ENCODE data around the gene CRADD.
A peak's percentile ranks its signal among the peaks of the same experiment; 100 is the strongest.
"Not testable (repeated sequence)": the region's sequence is repeated elsewhere in the genome, so short reads cannot be mapped to it uniquely, and the experiment has no call there.

Gene CRADD

DNA sequence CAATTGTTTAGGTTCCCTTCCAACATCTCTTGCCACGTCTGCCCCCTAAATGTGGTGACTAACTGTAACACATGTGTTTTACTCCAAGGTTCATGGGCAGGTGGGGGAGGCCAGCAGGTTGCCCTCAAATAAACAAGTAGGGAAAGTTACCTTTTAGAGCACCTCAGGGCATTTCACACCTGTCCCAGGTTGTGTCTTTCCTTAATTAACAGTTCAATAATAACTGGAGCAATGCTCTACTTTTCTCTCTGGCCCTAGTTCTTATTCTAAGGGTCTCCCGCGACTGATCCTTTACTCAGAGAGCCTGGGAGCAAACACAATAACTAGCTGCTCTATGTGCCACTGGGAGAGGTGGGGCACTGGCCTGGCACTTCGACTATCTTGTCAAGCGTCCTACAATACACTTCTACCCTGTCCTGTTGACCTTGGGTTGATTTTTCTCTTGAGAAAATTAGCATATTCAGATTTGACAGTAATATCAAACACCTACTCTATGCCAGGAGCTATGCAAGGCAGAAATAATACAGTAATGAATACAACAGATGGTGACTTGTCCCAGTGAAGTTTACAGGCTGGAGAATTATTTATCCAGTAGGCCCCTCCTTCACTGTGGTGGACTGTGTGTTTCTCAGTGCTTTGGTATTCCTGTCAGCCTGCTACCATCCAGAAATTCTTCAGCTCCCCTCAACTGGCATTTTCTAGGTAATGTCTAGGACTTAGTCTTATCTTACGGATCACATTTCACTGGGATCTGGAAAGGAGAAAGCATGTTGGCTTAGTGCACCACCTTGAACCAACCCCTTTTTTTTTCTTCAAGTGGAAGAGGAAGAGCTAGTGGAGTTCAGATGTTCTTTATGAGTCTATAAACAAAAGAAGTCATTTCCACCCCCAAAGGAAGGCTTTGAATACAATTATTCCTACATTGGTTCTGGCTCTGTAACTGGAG lies 202.6 kb downstream of the CRADD start:
- no peak overlapping the region for H3K4me3 ChIP-seq (ENCODE audit: low read depth, low read length)
- peak; percentile 41 for DNase-seq (ENCODE audit: low read depth)

DNA sequence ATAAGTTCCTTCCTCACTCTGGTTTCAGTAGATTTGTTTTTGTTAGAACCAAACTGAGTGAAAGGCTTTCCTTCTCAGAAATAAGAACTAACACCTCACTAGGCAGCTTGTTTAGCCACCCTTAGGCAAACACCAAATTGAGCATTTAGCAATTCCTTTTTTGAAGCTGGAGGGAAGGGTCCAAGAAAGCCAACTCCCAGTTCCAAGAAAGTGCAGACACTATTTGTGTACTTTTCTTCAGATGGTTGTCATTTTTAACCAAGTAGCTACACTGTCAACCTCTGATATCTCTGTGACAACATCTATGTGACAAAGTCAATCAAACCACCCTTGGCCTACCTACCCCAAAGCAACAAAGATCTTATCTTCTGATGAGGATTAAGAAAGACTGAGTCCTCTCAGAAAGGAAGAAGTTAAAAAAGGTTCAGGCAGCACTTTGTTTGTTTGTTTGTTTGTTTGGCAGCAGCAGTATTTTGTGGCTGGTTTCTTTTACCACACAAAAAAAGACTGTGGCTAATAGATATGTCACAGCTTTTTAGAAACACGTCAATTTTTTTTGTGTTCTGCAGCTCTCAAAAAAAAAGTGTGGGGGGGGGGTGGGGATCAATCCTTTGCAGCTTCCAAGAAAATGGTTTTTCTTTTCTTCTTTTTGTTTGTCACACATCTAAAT lies 203.8 kb downstream of the CRADD start:
- no peak overlapping the region for H3K4me3 ChIP-seq (ENCODE audit: low read depth, low read length)
- DNase-seq (ENCODE audit: low read depth) = no peak

DNA sequence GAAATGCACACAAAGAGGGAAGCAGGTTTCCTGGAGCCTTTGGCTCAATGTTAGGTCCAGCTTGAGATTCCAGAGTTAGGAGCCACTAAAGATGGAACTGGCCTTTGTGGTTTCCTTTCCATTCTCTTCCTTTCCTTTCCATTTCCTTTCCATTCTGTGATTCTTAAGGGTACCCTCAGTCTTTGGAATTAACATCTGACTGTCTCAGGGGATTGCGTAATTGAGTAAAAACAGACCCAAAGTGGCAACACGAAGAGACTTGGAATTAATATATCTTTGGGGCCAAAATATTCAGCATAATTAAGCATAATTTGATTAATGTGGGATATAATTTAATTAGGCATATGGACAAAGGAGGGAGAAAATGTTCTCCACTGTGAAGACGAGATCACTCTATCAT lies 205.6 kb downstream of the CRADD start:
- DNase-seq (ENCODE audit: low read depth) = no peak

DNA sequence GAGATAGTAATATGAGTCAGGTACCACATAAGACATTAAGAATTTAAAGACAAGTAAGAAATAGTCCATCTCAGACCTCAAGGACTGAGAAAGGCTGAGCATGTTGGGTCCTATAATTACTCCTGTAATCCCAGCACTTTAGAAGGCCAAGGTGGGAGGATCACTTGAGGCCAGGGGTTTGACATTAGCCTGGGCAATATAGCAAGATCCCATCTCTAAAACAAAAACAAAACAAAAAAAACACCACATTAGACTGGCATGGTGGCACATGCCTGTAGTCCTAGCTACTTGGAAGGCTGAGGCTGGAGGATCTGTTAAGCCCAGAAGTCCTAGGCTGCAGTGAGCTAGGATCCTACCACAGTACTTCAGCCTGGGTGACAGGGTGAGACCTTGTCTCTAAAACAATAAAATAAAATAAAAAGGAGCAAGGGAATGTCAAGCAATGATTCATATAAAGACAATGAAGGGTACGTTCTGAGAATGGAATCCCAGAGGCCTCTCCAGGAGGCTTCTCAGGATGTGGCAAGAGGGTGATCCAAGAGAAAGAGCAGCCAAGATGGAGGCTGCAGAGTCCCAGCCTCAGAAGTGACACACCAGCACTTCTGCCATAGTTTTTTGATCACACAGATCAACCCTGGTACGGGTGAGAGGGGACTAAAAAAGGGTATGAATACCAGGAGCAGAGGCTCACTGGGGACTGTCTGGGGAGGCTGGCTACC lies 206.4 kb downstream of the CRADD start:
- DNase-seq (ENCODE audit: low read depth) = peak; percentile 69
- H3K4me3 ChIP-seq (ENCODE audit: low read depth, low read length) = no peak overlapping the region

More for the DNA sequence above, 205.6 kb downstream of the CRADD start:
- H3K4me3 ChIP-seq (ENCODE audit: low read depth, low read length) = no peak overlapping the region

DNA sequence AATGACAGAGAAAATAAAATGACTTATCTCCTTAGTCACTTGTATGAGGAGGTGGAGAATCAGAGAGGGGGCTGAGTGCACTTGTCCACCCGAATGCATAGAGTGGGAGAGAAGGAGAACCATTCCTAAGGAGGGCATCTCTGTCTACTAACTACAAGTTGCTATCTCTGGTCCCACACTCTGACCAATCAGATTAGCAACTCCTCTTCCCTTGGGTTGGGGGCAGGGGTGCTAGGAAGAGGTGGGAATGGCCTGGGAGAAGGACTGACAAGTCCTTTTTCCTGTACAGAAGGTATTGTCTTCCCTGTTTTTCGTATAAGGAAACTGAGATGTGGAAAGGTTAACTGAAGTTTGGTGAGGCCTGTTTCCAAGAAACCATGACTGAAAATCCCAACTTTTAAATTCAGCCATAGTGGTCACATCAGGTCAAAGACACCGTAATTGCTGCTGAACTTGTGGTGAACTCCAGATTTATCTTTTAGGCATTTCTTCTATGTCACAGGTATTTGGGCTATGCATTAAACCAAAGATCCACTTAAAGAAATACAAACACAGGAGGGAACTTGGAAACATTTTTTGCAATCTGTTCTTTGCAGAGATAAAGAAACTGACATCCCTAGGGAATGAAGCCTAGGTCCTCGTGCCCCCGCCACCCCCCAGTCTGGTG lies 207.8 kb downstream of the CRADD start:
- H3K4me3 ChIP-seq (ENCODE audit: low read depth, low read length) = no peak overlapping the region
- DNase-seq (ENCODE audit: low read depth) = no peak

DNA sequence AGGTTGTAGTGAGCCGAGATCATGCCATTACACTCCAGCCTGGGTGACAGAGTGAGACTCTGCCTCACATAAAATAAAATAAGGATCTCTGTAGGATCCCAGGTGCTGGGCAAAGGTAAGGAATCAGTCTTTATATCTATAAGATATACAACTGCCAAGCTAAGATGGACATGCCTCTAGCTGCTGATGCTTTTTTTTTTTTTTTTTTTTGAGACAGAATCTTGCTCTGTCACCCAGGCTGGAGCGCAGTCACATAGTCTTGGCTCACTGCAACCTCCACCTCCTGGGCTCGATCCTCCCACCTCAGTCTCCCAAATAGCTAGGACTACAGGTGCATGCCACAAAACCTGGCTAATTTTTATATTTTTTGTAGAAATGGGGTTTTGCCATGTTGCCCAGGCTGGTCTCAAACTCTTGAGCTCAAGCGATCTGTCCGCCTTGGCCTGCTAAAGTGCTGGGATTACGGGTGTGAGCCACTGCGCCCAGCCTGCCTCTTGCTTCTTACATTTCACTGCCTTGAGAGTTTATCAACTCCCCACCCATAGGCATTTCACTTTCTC lies 208.9 kb downstream of the CRADD start:
- H3K4me3 ChIP-seq (ENCODE audit: low read depth, low read length) = not testable (repeated sequence)

DNA sequence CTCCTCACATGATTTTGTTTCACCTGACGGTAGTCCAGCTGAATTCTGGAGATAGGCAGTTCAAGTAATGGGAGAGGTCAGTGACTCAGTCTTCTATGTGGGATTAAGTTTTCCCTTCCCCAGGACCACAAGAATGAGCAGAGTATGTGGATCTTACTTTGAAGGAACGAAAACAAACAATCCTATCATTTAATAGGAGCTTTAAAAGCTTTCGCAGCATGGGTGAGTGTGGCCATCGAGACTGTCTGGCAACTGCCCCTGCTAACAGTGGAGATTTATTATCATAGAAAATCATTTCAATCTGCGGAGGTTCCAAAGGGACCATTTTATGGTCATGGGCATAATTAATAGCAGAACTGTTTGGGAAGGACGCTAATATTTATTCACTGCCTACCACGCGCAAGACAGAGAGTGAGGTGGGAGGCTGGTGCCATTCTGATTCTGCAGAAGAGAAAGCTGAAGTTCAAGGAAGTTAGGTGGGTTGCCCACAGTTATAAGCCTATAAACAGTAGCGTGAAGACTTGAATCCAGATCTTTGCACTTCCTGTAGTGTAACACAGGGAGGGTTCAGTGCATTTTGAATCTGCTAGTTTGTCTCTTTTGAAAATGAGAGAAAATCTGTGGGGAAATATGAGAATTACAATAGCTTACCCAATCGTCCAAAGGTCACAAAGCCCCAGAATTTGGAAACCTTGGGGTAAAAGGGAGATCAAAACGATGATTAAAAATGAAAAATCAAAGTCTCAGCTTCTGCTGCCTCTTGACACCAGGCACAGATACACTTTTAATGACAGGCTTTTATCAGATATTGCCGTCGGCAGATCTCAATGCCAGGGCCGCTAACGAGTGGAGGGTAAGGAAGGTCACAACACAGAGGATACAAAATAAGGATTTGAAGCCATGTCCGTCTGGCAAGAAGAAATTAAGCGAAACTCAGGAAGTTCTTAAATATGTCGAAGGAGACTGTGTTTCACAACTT lies 209.6 kb downstream of the CRADD start:
- DNase-seq (ENCODE audit: low read depth) = peak; percentile 36
- H3K4me3 ChIP-seq (ENCODE audit: low read depth, low read length) = no peak overlapping the region

More for the DNA sequence above, 208.9 kb downstream of the CRADD start:
- DNase-seq (ENCODE audit: low read depth) = not testable (repeated sequence)

DNA sequence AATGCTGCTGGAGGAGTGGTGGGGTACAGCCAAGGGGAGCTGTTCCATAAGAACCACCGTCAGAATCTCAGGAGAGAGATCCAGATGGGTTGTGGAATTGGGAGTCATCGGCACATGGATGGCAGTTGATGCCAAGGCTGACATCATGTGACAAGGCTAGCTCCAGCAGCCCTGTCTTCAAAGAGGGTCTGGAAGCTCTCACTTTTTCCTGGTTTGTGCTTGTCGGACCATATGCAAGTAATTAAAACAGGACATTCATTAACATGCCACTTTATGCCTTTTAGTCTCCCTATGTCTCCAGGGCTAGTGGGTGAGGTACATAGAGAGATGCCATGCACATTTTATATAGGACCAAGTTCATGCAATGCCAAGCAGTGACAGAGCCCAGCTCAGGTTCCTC lies 211.8 kb downstream of the CRADD start:
- H3K4me3 ChIP-seq (ENCODE audit: low read depth, low read length) = no peak overlapping the region
- DNase-seq (ENCODE audit: low read depth) = no peak

DNA sequence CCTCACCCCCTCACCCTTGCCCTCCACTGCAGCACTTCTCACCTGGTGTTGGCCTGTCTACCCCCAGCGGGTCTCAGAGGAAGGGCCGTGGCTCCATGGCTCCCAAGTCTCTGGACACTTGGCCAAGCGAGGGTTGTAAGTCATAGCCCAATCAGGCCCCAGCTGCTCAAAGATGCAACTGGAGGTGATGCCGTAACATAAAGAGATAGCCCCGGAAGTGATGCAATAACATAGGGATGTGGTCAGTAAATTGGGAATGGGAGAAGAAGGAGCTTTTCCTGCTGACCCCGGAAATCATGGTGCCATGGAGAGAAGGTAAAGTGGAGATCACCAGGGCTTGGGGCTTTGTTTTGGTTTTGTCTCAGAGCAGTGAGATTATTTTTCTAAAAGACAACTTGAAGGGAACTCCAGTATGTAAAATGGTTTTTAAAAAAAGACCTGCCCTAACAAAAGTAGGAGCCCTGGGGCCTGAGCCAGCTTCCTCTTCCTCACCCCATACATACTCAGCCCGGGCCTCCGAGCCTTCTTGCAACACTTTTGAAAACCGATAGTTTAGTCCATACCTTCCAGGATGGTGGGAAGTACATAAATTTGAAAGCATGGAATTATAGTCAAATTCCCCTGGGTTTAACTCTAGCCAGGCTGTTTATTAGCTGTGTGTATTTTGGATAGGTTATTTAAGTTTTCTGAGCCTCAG lies 212.5 kb downstream of the CRADD start:
- peak; percentile 69 for DNase-seq (ENCODE audit: low read depth)
- no peak overlapping the region for H3K4me3 ChIP-seq (ENCODE audit: low read depth, low read length)

DNA sequence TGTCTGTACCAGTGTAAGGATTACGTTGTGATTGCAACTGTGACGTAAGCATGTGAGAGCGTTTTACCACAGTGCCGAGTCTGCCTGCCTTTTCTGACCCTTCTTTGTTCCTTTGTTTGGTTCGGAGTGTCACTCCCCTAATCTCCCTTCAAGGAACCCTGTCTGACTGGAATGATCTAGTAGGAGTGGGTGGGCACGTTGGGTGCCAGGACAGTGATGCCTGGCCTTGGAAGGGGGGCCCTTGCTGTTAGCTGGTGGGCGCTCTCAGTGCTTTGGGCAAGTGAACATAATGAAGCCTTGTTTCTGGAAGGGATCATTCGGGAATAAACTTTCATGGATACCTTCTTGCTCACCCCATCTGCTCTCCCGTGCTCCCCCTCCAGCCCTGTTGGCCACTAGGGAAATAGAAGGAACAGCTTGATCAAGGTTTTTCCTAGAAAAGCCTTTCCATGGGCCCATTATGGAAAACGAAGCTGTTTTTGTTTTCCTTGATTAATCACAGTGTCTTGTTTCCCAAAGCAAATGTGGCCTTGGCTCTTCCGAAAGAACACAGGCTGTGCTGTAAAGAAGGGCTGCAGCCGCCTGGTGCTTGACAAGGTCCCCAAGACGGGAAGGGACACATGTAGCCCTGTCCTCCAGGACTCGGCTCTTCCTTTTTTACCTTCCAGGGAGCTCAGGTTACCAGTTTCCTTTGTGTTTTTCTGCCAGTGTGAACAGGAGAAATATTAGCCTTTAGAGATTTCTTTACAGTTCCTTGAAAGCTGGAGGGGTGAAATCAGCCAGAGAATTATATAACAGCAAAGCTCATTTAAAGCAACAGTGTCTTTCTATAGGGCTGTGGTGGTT lies 215.5 kb downstream of the CRADD start:
- DNase-seq (ENCODE audit: low read depth) = no peak
- no peak overlapping the region for H3K4me3 ChIP-seq (ENCODE audit: low read depth, low read length)

DNA sequence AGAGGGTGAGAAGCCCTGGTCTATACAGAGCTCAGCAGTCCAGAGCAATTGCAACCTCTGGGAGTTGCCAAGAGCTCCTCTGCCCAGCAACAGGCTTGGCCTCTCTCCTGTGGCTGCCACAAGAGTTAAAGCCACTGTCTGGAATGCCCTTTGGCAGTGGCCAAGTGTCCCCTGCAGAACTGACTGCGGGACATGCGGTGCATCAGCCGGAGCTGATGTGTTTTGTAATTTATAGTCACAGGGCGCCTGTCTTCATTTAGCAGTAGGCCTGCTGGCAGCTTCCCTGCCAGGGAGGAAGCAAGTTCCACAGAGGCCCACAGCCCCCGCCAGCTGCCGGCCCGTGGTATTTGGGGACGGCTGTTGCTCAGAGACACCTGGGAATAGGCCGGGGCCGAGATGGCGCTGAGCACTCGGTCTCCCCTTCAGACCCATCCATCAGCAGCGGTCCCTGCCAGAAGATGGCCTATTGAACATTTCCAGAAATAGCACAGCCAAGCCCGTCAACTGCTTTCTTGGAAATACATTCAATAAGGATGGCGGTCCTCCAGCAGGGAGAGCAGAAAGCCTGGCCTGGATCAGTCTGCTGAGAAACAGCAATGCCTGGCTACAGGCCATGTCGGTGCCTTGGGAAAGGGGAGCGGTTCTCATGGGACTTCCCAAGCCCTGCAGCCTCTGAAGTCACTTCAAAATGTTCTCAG lies 217.4 kb downstream of the CRADD start:
- H3K4me3 ChIP-seq (ENCODE audit: low read depth, low read length) = no peak overlapping the region
- peak; percentile 42 for DNase-seq (ENCODE audit: low read depth)

DNA sequence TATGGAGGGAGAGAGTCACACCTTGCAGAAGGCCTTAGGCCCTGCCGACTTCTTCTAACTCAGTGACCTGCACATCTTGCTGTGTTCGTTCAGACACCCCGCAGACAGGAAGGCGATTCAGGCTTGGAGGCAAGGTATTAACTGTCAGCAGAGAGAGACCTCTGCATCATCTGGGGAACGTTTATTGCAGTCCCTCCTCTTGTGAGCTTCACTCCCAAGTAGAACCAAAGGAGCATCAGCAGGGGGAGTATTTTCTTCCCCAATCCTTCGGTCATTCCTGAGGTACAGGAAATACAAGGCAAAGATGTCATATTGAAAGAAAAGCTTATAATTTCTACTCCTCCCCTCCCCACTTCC lies 217.9 kb downstream of the CRADD start:
- peak; percentile 36 for DNase-seq (ENCODE audit: low read depth)
- H3K4me3 ChIP-seq (ENCODE audit: low read depth, low read length) = no peak overlapping the region

DNA sequence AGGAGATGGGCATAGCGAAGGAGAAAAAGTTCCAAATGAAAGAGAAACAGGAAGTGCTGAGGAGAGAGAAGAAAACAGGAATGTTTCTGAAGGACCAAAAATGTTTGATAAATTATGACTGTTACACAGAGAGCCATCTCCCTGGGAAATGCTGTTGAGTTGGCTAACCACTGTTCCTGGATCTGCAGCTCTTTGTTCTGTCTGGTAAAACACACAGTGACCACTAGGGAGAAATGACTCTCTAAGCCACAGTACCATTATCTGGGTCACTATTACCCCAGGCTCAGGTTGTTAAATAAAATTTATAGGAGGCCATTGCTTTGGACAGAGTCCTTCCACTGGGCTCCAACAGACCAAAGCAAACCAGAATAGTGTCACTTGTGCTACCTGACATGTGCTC lies 219.3 kb downstream of the CRADD start:
- no peak for DNase-seq (ENCODE audit: low read depth)
- no peak overlapping the region for H3K4me3 ChIP-seq (ENCODE audit: low read depth, low read length)

DNA sequence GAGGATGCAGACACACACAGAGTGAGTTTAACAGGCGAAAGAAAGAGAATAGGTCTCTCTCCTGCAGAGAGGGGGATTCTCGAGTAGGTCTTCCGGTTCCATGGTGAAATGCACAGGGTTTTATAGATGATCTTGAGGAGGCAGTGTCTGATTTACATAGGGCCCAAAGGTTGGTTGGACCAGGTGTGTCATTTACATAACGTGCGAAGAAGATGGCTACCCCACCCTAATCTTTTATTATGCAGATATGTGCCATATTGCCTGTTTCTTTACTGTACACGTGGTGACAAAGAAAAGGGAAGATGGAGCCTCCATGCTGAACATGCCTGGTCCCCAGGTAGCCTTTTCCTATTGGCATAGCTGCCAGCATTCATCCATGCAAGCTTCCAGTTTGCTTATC lies 219.8 kb downstream of the CRADD start:
- DNase-seq (ENCODE audit: low read depth) = no peak
- no peak overlapping the region for H3K4me3 ChIP-seq (ENCODE audit: low read depth, low read length)

DNA sequence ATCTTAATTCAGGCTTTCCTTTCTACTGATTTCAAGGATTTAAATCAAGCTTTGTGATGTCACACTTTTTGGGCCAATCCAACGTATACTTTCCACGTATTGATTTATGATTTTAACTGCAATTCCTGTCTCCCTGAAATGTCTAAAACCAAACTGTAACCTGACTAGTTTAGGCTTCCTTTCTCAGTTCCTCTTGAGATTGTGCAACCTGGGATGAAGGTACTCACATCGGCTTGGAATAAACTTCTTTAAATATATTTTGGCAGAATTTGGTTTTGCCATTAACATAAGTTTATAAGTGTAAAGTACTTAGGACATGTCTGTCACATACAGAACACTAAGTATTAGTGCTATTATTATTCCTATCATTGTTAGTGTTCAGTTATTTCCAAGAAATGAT lies 224.6 kb downstream of the CRADD start:
- no peak for DNase-seq (ENCODE audit: low read depth)
- no peak overlapping the region for H3K4me3 ChIP-seq (ENCODE audit: low read depth, low read length)

DNA sequence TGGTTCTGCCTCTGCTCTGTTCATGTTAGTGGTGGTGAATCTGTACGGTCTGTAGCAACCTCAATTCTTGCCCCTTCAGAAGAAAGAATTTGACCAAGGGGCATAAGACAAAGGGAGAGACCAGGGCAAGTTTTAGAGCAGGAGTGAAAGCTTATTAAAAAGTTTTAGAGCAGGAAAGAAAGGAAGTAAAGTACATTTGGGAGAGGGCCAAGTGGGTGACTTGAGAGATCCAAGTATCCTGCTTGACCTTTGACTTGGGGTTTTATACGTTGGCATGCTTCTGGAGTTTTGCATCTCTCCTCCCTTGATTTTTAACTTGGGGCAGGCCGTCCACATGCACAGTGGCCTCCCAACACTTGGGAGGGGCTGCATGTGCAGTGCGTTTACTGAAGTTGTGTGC lies 225.0 kb downstream of the CRADD start:
- no peak overlapping the region for H3K4me3 ChIP-seq (ENCODE audit: low read depth, low read length)
- no peak for DNase-seq (ENCODE audit: low read depth)

Data from skeletal muscle cell (primary cell).